Breast epithelium (tissue), 3 donors: ENCODE measurements around the gene FCGR3A.
"Not testable (repeated sequence)": the region's sequence is repeated elsewhere in the genome, so short reads cannot be mapped to it uniquely, and the experiment has no call there.

ENCODE experiments used
- POLR2A ChIP-seq: fragments of 450-650 bp; IDR thresholded peaks from one replicate; pipeline ENCODE4 v1.6.1; 2016; ENCODE audit warnings: antibody characterized with exemption, mild to moderate bottlenecking, moderate library complexity
- POLR2AphosphoS5 ChIP-seq, 3 donors: sonication (generic); formaldehyde crosslinking; IDR thresholded peaks; one replicate each; pipeline ENCODE4 v1.6.1; 2017; ENCODE audit warnings: antibody characterized with exemption in 3 of 3
- TF ChIP-seq, protein P1 (sequence below), 3 donors: fragments of 450-650 bp; IDR thresholded peaks; one replicate each; pipeline ENCODE4 v1.5.1; 2016 to 2017; ENCODE audit warnings: antibody characterized with exemption in 3 of 3, mild to moderate bottlenecking in 3 of 3, moderate library complexity in 3 of 3

DNA sequence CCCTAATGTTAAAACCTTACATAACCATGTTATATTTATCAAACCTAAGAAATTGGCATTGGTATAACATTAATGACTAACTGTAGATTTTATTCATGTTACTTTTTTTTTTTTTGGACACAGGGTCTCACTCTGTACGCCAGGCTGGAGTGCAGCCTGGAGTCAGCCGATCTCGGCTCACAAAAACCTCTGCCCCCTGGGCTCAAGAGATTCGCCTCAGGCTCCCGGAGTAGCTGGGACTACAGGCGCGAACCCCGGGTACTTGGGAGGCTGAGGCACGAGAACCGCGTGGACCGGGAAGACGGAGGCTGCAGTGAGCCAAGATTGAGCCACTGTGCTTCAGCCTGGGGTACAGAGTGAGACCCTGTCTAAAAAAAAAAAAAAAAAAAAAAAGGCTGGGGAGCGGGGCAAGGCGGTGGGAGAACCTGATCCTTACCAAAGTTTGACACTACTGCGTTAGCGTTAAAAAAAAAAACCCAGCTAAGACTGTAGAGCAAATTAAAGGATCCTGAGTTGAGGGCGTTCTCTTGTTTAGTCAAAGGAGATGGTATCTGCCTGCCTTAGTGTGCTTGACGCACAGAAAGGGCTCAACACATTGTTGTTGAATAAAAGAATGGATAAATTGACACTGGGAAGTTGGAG, 20.0 kb downstream of the FCGR3A start:
- TF ChIP-seq, protein P1, sequence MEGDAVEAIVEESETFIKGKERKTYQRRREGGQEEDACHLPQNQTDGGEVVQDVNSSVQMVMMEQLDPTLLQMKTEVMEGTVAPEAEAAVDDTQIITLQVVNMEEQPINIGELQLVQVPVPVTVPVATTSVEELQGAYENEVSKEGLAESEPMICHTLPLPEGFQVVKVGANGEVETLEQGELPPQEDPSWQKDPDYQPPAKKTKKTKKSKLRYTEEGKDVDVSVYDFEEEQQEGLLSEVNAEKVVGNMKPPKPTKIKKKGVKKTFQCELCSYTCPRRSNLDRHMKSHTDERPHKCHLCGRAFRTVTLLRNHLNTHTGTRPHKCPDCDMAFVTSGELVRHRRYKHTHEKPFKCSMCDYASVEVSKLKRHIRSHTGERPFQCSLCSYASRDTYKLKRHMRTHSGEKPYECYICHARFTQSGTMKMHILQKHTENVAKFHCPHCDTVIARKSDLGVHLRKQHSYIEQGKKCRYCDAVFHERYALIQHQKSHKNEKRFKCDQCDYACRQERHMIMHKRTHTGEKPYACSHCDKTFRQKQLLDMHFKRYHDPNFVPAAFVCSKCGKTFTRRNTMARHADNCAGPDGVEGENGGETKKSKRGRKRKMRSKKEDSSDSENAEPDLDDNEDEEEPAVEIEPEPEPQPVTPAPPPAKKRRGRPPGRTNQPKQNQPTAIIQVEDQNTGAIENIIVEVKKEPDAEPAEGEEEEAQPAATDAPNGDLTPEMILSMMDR (IDR thresholded peaks at IDR 0.05), result not testable (repeated sequence)
- TF ChIP-seq POLR2AphosphoS5 (IDR thresholded peaks at IDR 0.05); POLR2A: not testable (repeated sequence)
